Endothelial cell of umbilical vein (primary cell): Measurements from ENCODE around the gene ERVK3-1. TPM values are rescaled to one million over a fixed set of nuclear protein-coding genes. Genes with fewer than 3 reads are reported as not detected.

Experiments
- BruUV-seq: library from RNA; stranded (reverse); fragments of 400-500 nt; replicated peaks from 2 replicates; lab custom pipeline; 2021; lab: Mats Ljungman, UMichigan
- CTCF ChIA-PET: fragments of 300-600, 350-600 bp; sonication (Branson Sonifier 250); formaldehyde crosslinking; loops from one replicate; lab custom pipeline; 2021; ENCODE audit warnings: antibody characterized with exemption, inconsistent platforms; lab: Charles Lee
- POLR2A ChIA-PET: fragments of 300-600, 350-600 bp; sonication (Branson Sonifier 250); formaldehyde crosslinking; loops from one replicate; lab custom pipeline; 2021; ENCODE audit warnings: antibody characterized with exemption, inconsistent platforms; lab: Charles Lee
- DNase-seq: peaks from one replicate; pipeline ENCODE4 v3.0.0-alpha.2; 2011; ENCODE audit warnings: low read depth, low spot score
- FAIRE-seq: peaks from 2 replicates; lab custom pipeline; 2011; peaks lifted over from hg19 to GRCh38; lab: Jason Lieb, UNC
- H2AFZ ChIP-seq: 2 replicates; pipeline ENCODE4 v1.6.0; 2012; ENCODE audit warnings: low read depth, low read length, control low read depth, inconsistent platforms
- H3K27ac ChIP-seq: 2 replicates; pipeline ENCODE4 v1.5.1; 2011; ENCODE audit warnings: low read depth, mild to moderate bottlenecking, control low read depth, low read length, moderate library complexity; ENCODE audit not compliant: insufficient read depth
- H3K27me3 ChIP-seq, 2 experiments: 2 replicates each; pipeline versions ENCODE4 v1.6.0 to v1.6.1; 2011; ENCODE audit warnings: low read length in 2 of 2, mixed read lengths in 1 of 2; ENCODE audit not compliant: control insufficient read depth in 2 of 2, insufficient read depth in 2 of 2
- H3K36me3 ChIP-seq, 2 experiments: 2 replicates in 1 of 2; 3 replicates in 1 of 2; pipeline ENCODE4 v1.5.1; 2011; ENCODE audit warnings: low read length in 2 of 2, mild to moderate bottlenecking in 1 of 2, moderate library complexity in 1 of 2; ENCODE audit not compliant: control insufficient read depth in 2 of 2, insufficient read depth in 2 of 2; ENCODE audit errors: extremely low read depth in 1 of 2
- H3K4me1 ChIP-seq: 3 replicates; pipeline ENCODE4 v1.5.1; 2011; ENCODE audit warnings: mild to moderate bottlenecking, low read length; ENCODE audit not compliant: control insufficient read depth, insufficient read depth; ENCODE audit errors: extremely low read depth
- H3K4me2 ChIP-seq: 2 replicates; pipeline ENCODE4 v1.6.1; 2011; ENCODE audit warnings: low read length, control low read depth, mixed read lengths; ENCODE audit not compliant: insufficient read depth
- H3K4me3 ChIP-seq, 3 experiments: fragments of 200-600 bp in 1 of 3; sonication (generic), shearing (Covaris generic) in 1 of 3; replicated peaks in 1 of 3; 2 replicates each; pipeline ENCODE4 v1.5.1; 2011 to 2016; ENCODE audit warnings: control low read depth in 3 of 3, low read length in 3 of 3, mild to moderate bottlenecking in 2 of 3, inconsistent platforms in 1 of 3, low read depth in 1 of 3, moderate library complexity in 1 of 3; ENCODE audit not compliant: insufficient read depth in 1 of 3
- H3K79me2 ChIP-seq: 2 replicates; pipeline ENCODE4 v1.6.0; 2012; ENCODE audit warnings: low read length, inconsistent platforms; ENCODE audit not compliant: control insufficient read depth, insufficient read depth
- H3K9ac ChIP-seq: replicated peaks from 2 replicates; pipeline ENCODE3; 2011; ENCODE audit warnings: low read length, control low read depth; ENCODE audit not compliant: insufficient read depth; ENCODE audit errors: extremely low read depth
- H3K9me1 ChIP-seq: replicated peaks from 3 replicates; pipeline ENCODE4 v1.6.0; 2011; ENCODE audit warnings: mild to moderate bottlenecking, low read length; ENCODE audit not compliant: control insufficient read depth, insufficient read depth; ENCODE audit errors: extremely low read depth
- H3K9me3 ChIP-seq: replicated peaks from 2 replicates; pipeline ENCODE4 v1.5.1; 2012; ENCODE audit warnings: low read length, inconsistent platforms; ENCODE audit not compliant: control insufficient read depth, insufficient read depth
- H4K20me1 ChIP-seq: replicated peaks from 2 replicates; pipeline ENCODE3; 2011; ENCODE audit warnings: mild to moderate bottlenecking, low read length; ENCODE audit not compliant: control insufficient read depth, insufficient read depth; ENCODE audit errors: extremely low read depth
- EZH2 ChIP-seq: IDR thresholded peaks from 2 replicates; pipeline ENCODE4 v1.6.1; 2012; ENCODE audit warnings: borderline replicate concordance, low read depth, mild to moderate bottlenecking, moderate library complexity, low read length, inconsistent platforms; ENCODE audit not compliant: severe bottlenecking
- FOS ChIP-seq: IDR thresholded peaks from 2 replicates; pipeline ENCODE4 v1.6.1; 2011; ENCODE audit warnings: mild to moderate bottlenecking, low read length, moderate library complexity, borderline replicate concordance; ENCODE audit not compliant: insufficient read depth
- GATA2 ChIP-seq: IDR thresholded peaks from 2 replicates; pipeline ENCODE4 v1.7.0; 2011; ENCODE audit warnings: low read depth, mild to moderate bottlenecking, moderate library complexity, mixed read lengths, low read length; ENCODE audit not compliant: insufficient read length, insufficient read depth
- POLR2AphosphoS5 ChIP-seq: IDR thresholded peaks from 2 replicates; pipeline ENCODE4 v1.6.1; 2012; ENCODE audit warnings: low read depth, mild to moderate bottlenecking, control low read depth, low read length, moderate library complexity; ENCODE audit not compliant: insufficient read depth
- dilution Hi-C: fragments of 300-500 bp; cut with MboI; formaldehyde crosslinking; loops from one replicate; pipeline ENCODE4 v1.15.0; 2019; ENCODE audit warnings: low sequenced_read_pairs; ENCODE audit not compliant: extremely low pct_ligation_motif_present
- intact Hi-C: fragments of 100-400 bp; cut with micrococcal nuclease; formaldehyde crosslinking; loops from one replicate; pipeline ENCODE4 v1.10.0; 2022
- polyA plus RNA-seq, 4 experiments: library from polyadenylated mRNA; depleted of rRNA in 3 of 4; stranded (reverse) in 3 of 4; unstranded in 1 of 4; fragments of >200 nt; gene quantifications; 2 replicates each; pipeline versions ENCODE4 v1.2.1 to v1.2.3, GENCODE V29; 2011 to 2012; ENCODE audit warnings: missing spikeins in 1 of 4
- total RNA-seq: library from RNA; stranded (reverse); gene quantifications from 2 replicates; pipeline ENCODE4 v1.2.3, GENCODE V29; 2021

Gene ERVK3-1
- total and polyA plus RNA-seq, 2 donors (not counting 3 experiments of a cell fraction or from before 2014, with no cell fraction given) = 25.8 to 29.3 TPM

- FAIRE-seq (no peak), DNase-seq (no peak)
- Histone ChIP-seq H3K4me2 (peak overlapping the region; percentile 74), H2AFZ (no peak overlapping the region), H3K9ac (no peak overlapping the region), H3K79me2 (peaks cover 18% of the 10 kb centered on the region), H3K36me3 (no peaks in the 10 kb centered on the region), H3K9me1 (no peaks in the 10 kb centered on the region), H3K4me3 (peak overlapping the region in 1 of 3 experiments; percentile 6), H3K27ac (no peak overlapping the region), H4K20me1 (no peaks in the 10 kb centered on the region), H3K27me3 (no peaks in the 10 kb centered on the region), H3K4me1 (peaks cover 12% of the 10 kb centered on the region), H3K9me3 (no peaks in the 10 kb centered on the region)
- ChIA-PET CTCF (interaction anchor here (1.4 kb wide), 1 partner anchor 96 kb away, joined by 5 read pairs; the partner anchor contains the start of gene ZNF544), POLR2A (no interaction called here)
- TSS peak; percentile 14 for BruUV-seq
- dilution Hi-C loops (no loop called here), intact Hi-C loops (loop anchor here (1.0 to 2.0 kb wide), 3 partner anchors 20 to 115 kb away; partner anchors contain the start of genes ERVK3-1, ZNF132 and ZNF8)
- TF ChIP-seq FOS (no peak), EZH2 (no peak), POLR2AphosphoS5 (no peak), GATA2 (no peak)
Measured at GRCh38 chr19:58325311-58326022, 20.3 kb downstream of the ERVK3-1 start.

DNA sequence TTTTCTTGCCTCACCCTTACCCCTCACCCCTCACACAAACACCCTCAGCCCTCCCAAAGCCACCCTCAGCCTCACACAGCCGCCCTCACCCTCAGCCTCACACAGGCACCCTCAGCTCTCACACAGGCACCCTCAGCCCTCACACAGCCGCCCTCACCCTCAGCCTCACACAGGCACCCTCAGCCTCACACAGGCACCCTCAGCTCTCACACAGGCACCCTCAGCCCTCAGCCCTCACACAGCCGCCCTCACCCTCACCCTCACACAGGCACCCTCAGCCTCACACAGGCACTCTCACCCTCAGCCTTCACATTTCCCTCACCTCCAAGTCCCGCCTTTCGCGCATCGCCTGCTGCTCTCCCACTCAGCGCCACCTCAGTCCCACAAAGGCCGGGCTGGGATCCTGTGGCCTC is 21.3 kb downstream of the ERVK3-1 start:
- H3K36me3 ChIP-seq = no peaks in the 10 kb centered on the region
- no peaks in the 10 kb centered on the region for H3K9me1 ChIP-seq
- H3K27ac ChIP-seq = no peak overlapping the region
- intact Hi-C loops (loop anchor here (1.0 to 2.0 kb wide), 3 partner anchors 21 to 114 kb away; partner anchors contain the start of genes ERVK3-1, ZNF132 and ZNF8), dilution Hi-C loops (no loop called here)
- peaks cover 12% of the 10 kb centered on the region for H3K4me1 ChIP-seq
- ChIA-PET POLR2A (interaction anchor here (0.6 kb wide), 1 partner anchor 17 kb away, joined by 5 read pairs; no protein-coding TSS in a partner anchor), CTCF (interaction anchor here (0.7 to 1.4 kb wide), 5 partner anchors 9 to 108 kb away, joined by 3 to 5 read pairs (median 3); partner anchors contain the start of genes ZNF497 and ZNF544)
- peaks cover 18% of the 10 kb centered on the region for H3K79me2 ChIP-seq
- no peaks in the 10 kb centered on the region for H4K20me1 ChIP-seq
- no peak for TF ChIP-seq FOS
- no TSS peak for BruUV-seq
- no peaks in the 10 kb centered on the region for H3K9me3 ChIP-seq
- no peak for FAIRE-seq
- peak overlapping the region; percentile 74 for H3K4me2 ChIP-seq
- peak overlapping the region; percentile 53 for H3K9ac ChIP-seq
- DNase-seq = no peak
- H3K27me3 ChIP-seq = no peaks in the 10 kb centered on the region
- peak overlapping the region; percentile 3 to 63 (median 56) for H3K4me3 ChIP-seq
- H2AFZ ChIP-seq = peak overlapping the region; percentile 67
